Lung (tissue), 12 donors: Measurements from ENCODE around the gene CTRB2. TPM values are rescaled to one million over a fixed set of nuclear protein-coding genes. Genes with fewer than 3 reads are reported as not detected.
"Not testable (repeated sequence)": the region's sequence is repeated elsewhere in the genome, so short reads cannot be mapped to it uniquely, and the experiment has no call there.

Experiments
- ATAC-seq: fragments of 200-7000 bp; cut with Tn5 transposase; one replicate; pipeline ENCODE4 v1.9.1; 2020; ENCODE audit warnings: moderate number of reproducible peaks; ENCODE audit not compliant: insufficient read depth, low FRiP score
- DNase-seq, 3 donors: peaks; one replicate each; pipeline ENCODE4 v3.0.0-alpha.2; 2013 to 2017
- H3K27ac ChIP-seq, 2 donors: one replicate each; pipeline ENCODE4 v1.5.1; 2013; ENCODE audit warnings: mild to moderate bottlenecking in 2 of 2, moderate library complexity in 2 of 2, control low read depth in 1 of 2, inconsistent platforms in 1 of 2, low read depth in 1 of 2, low read length in 1 of 2
- H3K27me3 ChIP-seq, 3 donors: one replicate each; pipeline ENCODE4 v1.5.1; 2013; ENCODE audit warnings: low read length in 2 of 3; ENCODE audit not compliant: control insufficient read depth in 3 of 3, insufficient read depth in 3 of 3
- H3K36me3 ChIP-seq, 4 donors: one replicate each; pipeline ENCODE4 v1.5.1; 2013; ENCODE audit warnings: low read length in 4 of 4, mild to moderate bottlenecking in 1 of 4, moderate library complexity in 1 of 4; ENCODE audit not compliant: control insufficient read depth in 4 of 4, insufficient read depth in 4 of 4
- H3K4me1 ChIP-seq, 5 donors: one replicate each; pipeline ENCODE4 v1.5.1; 2013; ENCODE audit warnings: low read length in 5 of 5, mild to moderate bottlenecking in 2 of 5, moderate library complexity in 1 of 5; ENCODE audit not compliant: control insufficient read depth in 5 of 5, insufficient read depth in 5 of 5
- H3K4me3 ChIP-seq: one replicate; pipeline ENCODE4 v1.5.1; 2013; ENCODE audit warnings: mild to moderate bottlenecking, control low read depth, moderate library complexity
- H3K9ac ChIP-seq, 2 donors: one replicate each; pipeline ENCODE4 v1.5.1; 2013; ENCODE audit warnings: low read length in 2 of 2, control low read depth in 1 of 2; ENCODE audit not compliant: insufficient read depth in 1 of 2
- H3K9me3 ChIP-seq, 4 donors: one replicate each; pipeline ENCODE4 v1.5.1; 2013; ENCODE audit warnings: low read length in 3 of 4, mild to moderate bottlenecking in 1 of 4, moderate library complexity in 1 of 4; ENCODE audit not compliant: control insufficient read depth in 4 of 4, insufficient read depth in 3 of 4
- WGBS, 2 donors: extraction: QIAGEN DNeasy Blood & Tissue Kit; methylation state at CpG; one replicate each; pipeline ENCODE4 v1.1.7; 2013; 5-methylcytosine and 5-hydroxymethylcytosine counted together
- polyA plus RNA-seq, 2 donors: library from polyadenylated mRNA; stranded (reverse); fragments of 200-250 nt; gene quantifications; one replicate each; pipeline ENCODE4 v1.2.1, GENCODE V29; 2013
- total RNA-seq, 2 donors: library from RNA; depleted of rRNA in 1 of 2; stranded (reverse); fragments of >200 nt in 1 of 2; gene quantifications; one replicate each; pipeline ENCODE4 v1.2.1, GENCODE V29; 2014 to 2021
- TF ChIP-seq, protein P1 (sequence below): IDR thresholded peaks from 2 replicates; pipeline ENCODE4 v1.5.1; 2012; ENCODE audit warnings: mild to moderate bottlenecking; ENCODE audit errors: control extremely low read depth, extremely low read depth
- donor health status: control.
- donor health status: control.
- donor health status: Bipolar disorder and iron deficiency.
- donor health status: healthy.
- donor health status: DM: yes; HTN: yes; CAD: no.

The CTRB2 gene
- total and polyA plus RNA-seq, 4 donors: 0.65 to 14.6 (median 1.3) TPM; not detected in 1

DNA sequence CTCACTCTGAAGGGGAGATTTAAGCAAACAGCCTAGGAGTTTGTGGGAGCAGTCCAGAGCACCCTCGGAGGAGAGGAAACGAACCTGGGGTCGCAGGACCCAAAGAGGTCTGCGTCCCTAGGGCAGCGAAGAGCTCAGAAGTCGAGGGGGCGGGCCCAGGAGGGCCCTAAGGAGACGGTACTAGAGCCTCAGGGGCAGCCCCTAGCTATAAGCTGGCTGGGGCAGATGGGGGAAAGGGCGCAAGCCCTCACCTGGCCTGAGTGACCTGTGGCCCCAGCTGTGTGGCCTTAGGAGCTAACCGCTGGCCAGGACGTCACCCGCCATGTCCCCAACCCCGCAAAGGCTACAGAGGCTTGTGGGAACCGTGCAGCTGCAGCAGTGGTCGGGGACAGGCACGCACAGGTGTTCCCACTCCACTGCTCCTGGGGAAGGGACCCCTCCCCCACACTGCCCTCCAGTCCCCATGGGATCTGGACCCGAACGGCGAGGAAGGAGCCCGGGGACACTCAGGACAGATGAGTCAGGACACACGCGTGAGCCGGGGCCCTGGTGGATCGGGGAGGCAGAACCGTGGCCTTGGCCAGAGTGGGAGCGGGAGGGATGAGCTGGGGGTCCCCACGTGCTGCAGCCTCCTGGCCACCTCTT lies 2.0 kb upstream of the CTRB2 start:
- ATAC-seq (no peak), DNase-seq (no peak)
- H3K36me3 ChIP-seq: no peaks in the 10 kb centered on the region
- H3K9me3 ChIP-seq: no peaks in the 10 kb centered on the region
- no peaks in the 10 kb centered on the region for H3K4me1 ChIP-seq
- TF ChIP-seq, protein P1, sequence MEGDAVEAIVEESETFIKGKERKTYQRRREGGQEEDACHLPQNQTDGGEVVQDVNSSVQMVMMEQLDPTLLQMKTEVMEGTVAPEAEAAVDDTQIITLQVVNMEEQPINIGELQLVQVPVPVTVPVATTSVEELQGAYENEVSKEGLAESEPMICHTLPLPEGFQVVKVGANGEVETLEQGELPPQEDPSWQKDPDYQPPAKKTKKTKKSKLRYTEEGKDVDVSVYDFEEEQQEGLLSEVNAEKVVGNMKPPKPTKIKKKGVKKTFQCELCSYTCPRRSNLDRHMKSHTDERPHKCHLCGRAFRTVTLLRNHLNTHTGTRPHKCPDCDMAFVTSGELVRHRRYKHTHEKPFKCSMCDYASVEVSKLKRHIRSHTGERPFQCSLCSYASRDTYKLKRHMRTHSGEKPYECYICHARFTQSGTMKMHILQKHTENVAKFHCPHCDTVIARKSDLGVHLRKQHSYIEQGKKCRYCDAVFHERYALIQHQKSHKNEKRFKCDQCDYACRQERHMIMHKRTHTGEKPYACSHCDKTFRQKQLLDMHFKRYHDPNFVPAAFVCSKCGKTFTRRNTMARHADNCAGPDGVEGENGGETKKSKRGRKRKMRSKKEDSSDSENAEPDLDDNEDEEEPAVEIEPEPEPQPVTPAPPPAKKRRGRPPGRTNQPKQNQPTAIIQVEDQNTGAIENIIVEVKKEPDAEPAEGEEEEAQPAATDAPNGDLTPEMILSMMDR: no peak
- WGBS, 2 donors: 89% methylated on average over 27 of the region's 27 CpGs
- no peaks in the 10 kb centered on the region for H3K27me3 ChIP-seq
- no peak overlapping the region for H3K4me3 ChIP-seq
- H3K27ac ChIP-seq: no peak overlapping the region
- no peak overlapping the region for H3K9ac ChIP-seq

DNA sequence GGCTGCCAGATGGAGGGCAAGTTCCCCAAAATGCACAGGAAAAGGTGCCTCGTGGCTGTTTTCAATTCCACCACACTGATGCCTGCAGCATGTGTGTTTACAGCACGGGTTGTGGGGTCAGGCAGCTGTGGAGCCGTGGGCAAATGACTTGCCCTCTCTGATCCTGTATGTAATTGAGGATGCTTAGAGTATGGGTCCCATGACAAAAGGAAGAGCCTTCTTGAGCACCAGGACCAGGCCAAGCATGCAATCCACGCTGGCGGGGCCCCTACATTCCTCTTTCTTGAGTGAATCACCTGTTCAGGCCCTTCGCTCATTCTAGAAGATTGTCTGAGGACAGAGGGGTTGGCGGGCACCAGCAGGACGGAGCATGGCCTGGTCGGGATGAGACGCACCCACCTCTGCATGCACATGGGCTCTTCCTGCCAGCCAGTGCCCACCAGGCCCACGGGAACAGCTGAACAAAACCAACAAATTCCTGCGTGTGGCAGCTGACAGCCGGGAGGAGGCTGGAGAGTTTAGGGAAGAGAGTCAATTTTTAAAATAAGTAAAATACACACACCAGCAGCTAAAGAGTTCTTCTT lies 1.4 kb upstream of the CTRB2 start:
- no peak for ATAC-seq
- DNase-seq: no peak
- no peak overlapping the region for H3K27ac ChIP-seq
- WGBS, 2 donors: 75 to 77% methylated on average over 13 of the region's 13 CpGs
- TF ChIP-seq, protein P1: no peak
- H3K27me3 ChIP-seq: no peaks in the 10 kb centered on the region
- H3K9me3 ChIP-seq: no peaks in the 10 kb centered on the region
- no peaks in the 10 kb centered on the region for H3K36me3 ChIP-seq
- no peaks in the 10 kb centered on the region for H3K4me1 ChIP-seq
- no peak overlapping the region for H3K4me3 ChIP-seq
- no peak overlapping the region for H3K9ac ChIP-seq

DNA sequence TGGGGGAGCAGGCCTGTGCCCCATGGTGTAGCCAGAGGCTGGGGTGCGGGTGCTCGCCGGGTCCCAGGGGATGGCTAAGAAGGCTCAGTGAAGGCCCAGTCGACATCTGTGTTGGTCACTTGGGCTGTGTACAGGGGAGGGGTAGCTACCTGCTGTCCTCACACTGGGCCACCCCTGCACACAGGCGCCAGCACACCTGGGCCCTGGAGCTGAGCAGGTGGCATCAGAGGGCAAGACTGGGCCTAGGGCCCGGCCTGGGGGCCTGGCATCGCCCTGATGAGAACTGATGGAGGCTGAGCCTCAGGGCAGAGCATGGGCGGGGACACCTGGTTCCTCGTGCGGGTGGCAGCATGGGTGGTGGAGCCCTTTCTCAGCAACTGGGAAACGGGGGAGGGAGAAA lies 870 bp upstream of the CTRB2 start:
- no peak for DNase-seq

DNA sequence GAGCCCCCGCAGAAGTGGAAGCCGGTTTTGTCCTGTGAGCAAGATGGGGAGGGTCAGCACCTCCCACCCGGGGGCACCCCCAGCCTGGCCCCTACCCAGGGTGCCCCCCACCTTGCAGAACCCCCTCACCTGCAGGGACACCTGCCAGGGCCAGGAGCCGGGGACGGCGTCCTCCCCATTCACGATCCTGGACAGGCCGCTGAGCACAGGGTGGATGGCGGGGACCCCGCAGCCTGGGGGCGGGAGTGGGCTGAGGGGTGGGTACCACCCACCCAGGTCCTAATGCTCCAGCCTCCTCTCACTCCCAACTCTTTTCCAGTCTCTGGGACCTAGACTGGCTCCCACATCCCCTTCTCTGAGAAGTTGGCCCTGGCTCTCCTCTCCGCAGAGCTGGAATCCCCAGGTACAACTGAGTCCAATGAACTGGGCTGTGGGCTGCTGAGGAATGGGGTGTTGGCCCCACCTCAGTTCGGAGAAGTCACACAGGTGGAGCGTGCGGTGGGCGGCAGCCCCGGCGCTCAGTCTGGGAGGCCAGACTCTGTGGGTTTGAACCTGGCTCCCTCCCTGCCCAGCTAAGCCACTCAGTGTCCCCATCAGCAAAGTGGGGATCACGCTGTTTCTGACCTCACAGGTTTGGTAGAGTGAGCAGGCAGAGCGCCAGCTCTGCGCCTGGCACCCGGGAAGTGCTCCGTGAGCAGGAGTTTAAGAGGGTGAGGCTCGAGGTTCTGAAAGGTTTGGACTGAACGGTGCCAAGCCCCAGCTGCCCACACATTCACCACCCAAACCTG lies 806 bp downstream of the CTRB2 start:
- not testable (repeated sequence) for ATAC-seq, H3K4me3 ChIP-seq, H3K27ac ChIP-seq, H3K9ac ChIP-seq, H3K36me3 ChIP-seq, H3K9me3 ChIP-seq, H3K27me3 ChIP-seq, DNase-seq, H3K4me1 ChIP-seq
- 77 to 89% methylated on average over 17 to 20 of the region's 25 CpGs for WGBS, 2 donors

More for the DNA sequence above, 870 bp upstream of the CTRB2 start:
- no peak for ATAC-seq
- no peaks in the 10 kb centered on the region for H3K9me3 ChIP-seq
- TF ChIP-seq, protein P1: no peak
- H3K27me3 ChIP-seq: no peaks in the 10 kb centered on the region
- H3K4me1 ChIP-seq: no peaks in the 10 kb centered on the region
- H3K27ac ChIP-seq: no peak overlapping the region
- WGBS, 2 donors: 86 to 90% methylated on average over 11 of the region's 11 CpGs
- H3K36me3 ChIP-seq: no peaks in the 10 kb centered on the region
- H3K9ac ChIP-seq: no peak overlapping the region
- no peak overlapping the region for H3K4me3 ChIP-seq

DNA sequence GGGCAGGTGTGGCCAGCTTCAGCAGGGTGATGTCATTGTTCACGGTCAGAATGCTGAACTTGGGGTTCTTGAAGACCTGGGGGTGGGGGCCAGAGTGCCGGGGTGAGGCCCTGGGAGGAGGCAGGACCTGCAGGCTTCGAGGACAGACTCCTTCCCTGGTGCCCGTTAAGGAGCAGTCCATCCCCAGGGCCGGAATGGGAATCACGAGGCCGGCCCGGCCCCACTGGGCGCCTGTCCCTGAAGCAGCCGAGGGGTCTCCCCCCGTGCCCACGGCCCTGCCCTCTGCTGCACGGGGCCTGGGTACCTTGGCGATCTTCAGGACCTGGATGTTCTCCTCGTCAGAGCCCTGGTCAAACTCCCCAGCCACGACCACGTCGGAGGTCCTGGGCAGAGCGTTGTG lies 1.5 kb downstream of the CTRB2 start:
- not testable (repeated sequence) for H3K27ac ChIP-seq, ATAC-seq, DNase-seq, H3K9me3 ChIP-seq, H3K4me3 ChIP-seq, H3K27me3 ChIP-seq, H3K9ac ChIP-seq, H3K36me3 ChIP-seq, H3K4me1 ChIP-seq
- WGBS, 2 donors: 88 to 98% methylated on average over 6 to 10 of the region's 19 CpGs

DNA sequence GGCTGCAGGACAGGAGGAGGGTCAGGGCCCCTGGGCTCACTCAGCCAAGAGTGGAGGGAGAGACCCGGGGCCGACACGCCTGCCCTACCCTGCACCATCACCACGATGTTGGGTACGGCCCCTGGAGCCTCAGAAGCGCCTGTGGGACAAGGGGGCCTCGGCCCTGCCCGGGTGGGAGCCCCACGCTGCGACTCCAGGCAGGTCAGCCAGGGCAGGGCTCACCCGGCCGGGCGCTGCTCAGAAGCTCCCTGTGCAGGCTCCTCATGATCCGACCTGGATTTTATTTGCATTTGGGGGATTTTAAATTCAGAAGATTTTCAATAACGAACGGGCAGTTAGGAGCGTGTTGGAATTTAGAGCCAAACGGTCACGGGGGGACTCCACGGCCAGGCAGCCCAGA lies 2.1 kb downstream of the CTRB2 start:
- not testable (repeated sequence) for DNase-seq, H3K4me1 ChIP-seq, H3K27me3 ChIP-seq, H3K27ac ChIP-seq, H3K9ac ChIP-seq, ATAC-seq, H3K4me3 ChIP-seq, H3K9me3 ChIP-seq, H3K36me3 ChIP-seq
- no CpG with 5 or more reads among the region's 20 CpGs for WGBS, 2 donors
